GM19397 (cell line): ENCODE data around the gene BCL2L15.
A peak's percentile ranks its signal among the peaks of the same experiment; 100 is the strongest.

Experiments used
- ATAC-seq: cut with Tn5 transposase; IDR thresholded peaks from one replicate; pipeline ENCODE4 v1.9.1; 2021; ENCODE audit warnings: mild to moderate bottlenecking, moderate library complexity; ENCODE audit not compliant: unreplicated experiment

Gene BCL2L15

GRCh38 chr1:113887402-113888175 lies at the start of gene BCL2L15:
Gene BCL2L15 (minus strand): TSS chr1:113887581. CDS start chr1:113887375, 206 bp downstream.
- no peak for ATAC-seq

- no peak for ATAC-seq
Measured at GRCh38 chr1:113937146-113937545, 49.8 kb upstream of the BCL2L15 start.

- ATAC-seq: no peak
Measured at GRCh38 chr1:113935970-113936369, 48.6 kb upstream of the BCL2L15 start.

- ATAC-seq: no peak
Measured at GRCh38 chr1:113935176-113935575, 47.8 kb upstream of the BCL2L15 start.

GRCh38 chr1:113934511-113935055 lies 47.2 kb upstream of the BCL2L15 start:
- no peak for ATAC-seq

- no peak for ATAC-seq
Measured at GRCh38 chr1:113934006-113934405, 46.6 kb upstream of the BCL2L15 start.

- no peak for ATAC-seq
Measured at GRCh38 chr1:113931451-113931851, 44.1 kb upstream of the BCL2L15 start.

- ATAC-seq: peak; percentile 15
Measured at GRCh38 chr1:113930499-113931161, 43.2 kb upstream of the BCL2L15 start.

GRCh38 chr1:113929750-113930498 lies 42.5 kb upstream of the BCL2L15 start:
- peak; percentile 42 for ATAC-seq

- peak; percentile 70 for ATAC-seq
Measured at GRCh38 chr1:113928941-113929749, 41.8 kb upstream of the BCL2L15 start, which contains the start of gene HIPK1. Gene HIPK1 (plus strand): TSS chr1:113929324.

GRCh38 chr1:113928187-113928930 lies 41.0 kb upstream of the BCL2L15 start:
- ATAC-seq: no peak

- no peak for ATAC-seq
Measured at GRCh38 chr1:113924473-113924872, 37.1 kb upstream of the BCL2L15 start.

GRCh38 chr1:113922957-113923356 lies 35.6 kb upstream of the BCL2L15 start:
- no peak for ATAC-seq

- no peak for ATAC-seq
Measured at GRCh38 chr1:113918243-113918642, 30.9 kb upstream of the BCL2L15 start.

- no peak for ATAC-seq
Measured at GRCh38 chr1:113917400-113918082, 30.2 kb upstream of the BCL2L15 start.

GRCh38 chr1:113916974-113917373 lies 29.6 kb upstream of the BCL2L15 start:
- ATAC-seq: no peak

- ATAC-seq: no peak
Measured at GRCh38 chr1:113913887-113914664, 26.7 kb upstream of the BCL2L15 start.

- ATAC-seq: no peak
Measured at GRCh38 chr1:113913312-113913668, 25.9 kb upstream of the BCL2L15 start.
